ENCODE measurements around the gene MIER1.

DNA sequence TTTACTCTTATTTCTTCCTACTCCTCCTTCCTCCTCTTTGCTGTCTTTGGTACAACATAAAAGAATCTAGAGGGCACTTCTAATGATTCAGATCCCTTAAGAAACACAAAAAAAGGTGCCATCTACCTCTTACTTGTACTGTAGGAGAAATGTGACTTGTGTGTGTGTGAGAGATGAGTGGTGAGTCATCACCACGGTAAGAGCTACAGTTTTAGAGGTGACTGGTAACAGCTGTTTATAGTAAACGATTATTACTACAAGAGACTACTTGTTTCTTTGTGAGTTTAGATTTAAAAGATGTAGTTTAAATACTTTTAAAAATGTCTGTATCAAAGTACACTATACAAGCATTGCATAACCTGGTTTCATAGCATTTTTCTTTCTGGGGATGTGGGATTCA, 88.8 kb downstream of the MIER1 start:
- TF ChIP-seq, protein P1, sequence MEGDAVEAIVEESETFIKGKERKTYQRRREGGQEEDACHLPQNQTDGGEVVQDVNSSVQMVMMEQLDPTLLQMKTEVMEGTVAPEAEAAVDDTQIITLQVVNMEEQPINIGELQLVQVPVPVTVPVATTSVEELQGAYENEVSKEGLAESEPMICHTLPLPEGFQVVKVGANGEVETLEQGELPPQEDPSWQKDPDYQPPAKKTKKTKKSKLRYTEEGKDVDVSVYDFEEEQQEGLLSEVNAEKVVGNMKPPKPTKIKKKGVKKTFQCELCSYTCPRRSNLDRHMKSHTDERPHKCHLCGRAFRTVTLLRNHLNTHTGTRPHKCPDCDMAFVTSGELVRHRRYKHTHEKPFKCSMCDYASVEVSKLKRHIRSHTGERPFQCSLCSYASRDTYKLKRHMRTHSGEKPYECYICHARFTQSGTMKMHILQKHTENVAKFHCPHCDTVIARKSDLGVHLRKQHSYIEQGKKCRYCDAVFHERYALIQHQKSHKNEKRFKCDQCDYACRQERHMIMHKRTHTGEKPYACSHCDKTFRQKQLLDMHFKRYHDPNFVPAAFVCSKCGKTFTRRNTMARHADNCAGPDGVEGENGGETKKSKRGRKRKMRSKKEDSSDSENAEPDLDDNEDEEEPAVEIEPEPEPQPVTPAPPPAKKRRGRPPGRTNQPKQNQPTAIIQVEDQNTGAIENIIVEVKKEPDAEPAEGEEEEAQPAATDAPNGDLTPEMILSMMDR (conservative IDR thresholded peaks at IDR 0.05; ENCODE audit: low read length), result no peak
- no peak for TF ChIP-seq EZH2phosphoT487 (IDR thresholded peaks at IDR 0.05; ENCODE audit: borderline replicate concordance)
